Cardiac septum (tissue), 1 donor: ENCODE data around the gene PIK3R6. TPM values are rescaled to one million over a fixed set of nuclear protein-coding genes. Genes with fewer than 3 reads are reported as not detected.

Experiments
- DNase-seq: peaks from one replicate; pipeline ENCODE4 v3.0.0-alpha.2; 2020; ENCODE audit warnings: low spot score
- intact Hi-C: fragments of 100-400 bp; cut with DNase I; formaldehyde crosslinking; loops from one replicate; pipeline ENCODE4 v1.14.0; 2022
- long read RNA-seq: library from polyadenylated mRNA; unstranded; transcript quantifications from one replicate; pipeline ENCODE4 v2.0.0, GENCODE V29; 2021
- total RNA-seq: library from RNA; stranded (reverse); fragmentation: NEBNext Ultra II Directional; extraction: Animal tissue kit (Norgen Biotek cat#: 25700); gene quantifications from one replicate; pipeline ENCODE4 v1.2.1, GENCODE V29; 2021
- donor health status: DM: no; HTN: no; CAD: no.

PIK3R6 gene, protein sequence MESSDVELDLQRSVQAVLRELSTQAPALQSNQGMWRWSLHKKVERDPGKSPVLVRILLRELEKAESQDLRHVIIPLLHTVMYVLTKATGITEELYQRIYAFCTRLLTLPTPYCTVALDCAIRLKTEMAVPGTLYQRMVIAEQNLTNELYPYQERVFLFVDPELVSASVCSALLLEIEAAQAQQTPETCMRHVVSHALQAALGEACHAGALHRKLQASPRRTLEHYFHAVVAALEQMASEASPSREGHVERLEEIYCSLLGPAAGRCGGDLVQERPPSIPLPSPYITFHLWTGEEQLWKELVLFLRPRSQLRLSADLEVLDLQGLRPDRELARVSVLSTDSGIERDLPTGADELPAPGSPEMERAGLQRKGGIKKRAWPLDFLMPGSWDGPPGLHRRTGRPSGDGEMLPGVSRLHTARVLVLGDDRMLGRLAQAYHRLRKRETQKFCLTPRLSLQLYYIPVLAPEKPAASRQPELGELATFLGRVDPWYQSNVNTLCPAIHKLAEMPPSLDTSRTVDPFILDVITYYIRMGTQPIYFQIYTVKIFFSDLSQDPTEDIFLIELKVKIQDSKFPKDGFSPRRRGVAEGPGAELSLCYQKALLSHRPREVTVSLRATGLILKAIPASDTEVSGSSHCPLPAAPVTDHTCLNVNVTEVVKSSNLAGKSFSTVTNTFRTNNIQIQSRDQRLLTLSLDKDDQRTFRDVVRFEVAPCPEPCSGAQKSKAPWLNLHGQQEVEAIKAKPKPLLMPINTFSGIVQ
- 1.00 TPM for total RNA-seq
- long read RNA-seq, partial matches to known transcripts, result 0 of 2 reads
- long read RNA-seq, other reads (novel, unspliced or antisense), result 1 of 2 reads

DNA sequence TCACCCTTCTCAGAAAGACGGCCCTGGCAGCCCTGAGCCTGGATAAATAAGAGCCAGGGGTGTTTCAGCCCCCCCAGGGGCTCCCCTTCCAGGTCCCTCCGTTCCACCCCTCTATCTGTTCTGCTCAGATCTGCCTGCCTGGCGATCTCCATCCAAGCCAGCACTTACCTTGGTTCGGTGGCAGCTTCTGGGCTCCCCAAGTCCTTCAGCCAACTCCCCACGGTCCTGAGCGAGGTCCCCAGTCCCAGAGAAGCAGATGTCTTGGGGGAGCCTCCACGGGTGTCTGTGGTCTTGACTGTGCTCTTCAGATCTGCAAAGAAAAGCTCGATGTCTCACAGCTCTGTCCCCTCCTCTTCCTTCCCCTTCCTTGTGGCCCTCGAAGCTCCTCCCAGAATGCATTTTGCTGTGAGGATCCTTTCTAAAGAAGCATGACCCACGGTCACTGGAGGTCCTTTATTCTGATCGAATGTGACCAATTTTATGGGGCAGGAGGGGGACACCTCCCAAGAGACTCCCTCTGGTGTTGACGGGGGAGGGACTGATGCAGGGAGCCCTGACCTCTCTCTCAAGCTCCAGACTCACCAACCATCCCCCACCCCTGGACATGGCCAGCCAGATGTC lies at the start of gene PIK3R6:
TSS of gene PIK3R6 (minus strand) at position 314 of the 621 bp plus-strand sequence. CDS start 17,880 bp downstream, outside the sequence.
- DNase-seq, result peak; percentile 74
- intact Hi-C loops, result no loop called here

DNA sequence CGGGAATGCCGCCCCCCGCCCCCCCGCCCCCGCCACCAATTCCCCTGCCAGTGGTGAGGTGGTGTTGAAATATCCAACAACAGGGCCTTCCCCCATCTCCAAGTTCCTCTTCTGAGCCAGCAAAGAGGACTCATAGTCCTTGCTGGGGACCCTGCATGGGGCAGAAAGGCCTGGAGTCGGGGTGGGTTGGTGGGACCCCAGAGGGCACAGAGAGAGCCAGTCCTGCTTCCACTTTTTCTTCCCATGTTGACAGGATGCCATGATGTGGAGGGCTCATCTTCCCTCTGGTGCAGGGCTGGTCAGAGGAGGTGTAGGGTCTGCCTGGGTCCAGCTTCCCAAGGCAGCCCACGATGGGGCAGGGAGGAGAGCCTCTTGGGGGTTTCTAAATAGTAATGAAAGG lies 49.0 kb upstream of the PIK3R6 start:
- intact Hi-C loops, result no loop called here
- DNase-seq, result no peak

- DNase-seq, result no peak
- intact Hi-C loops, result no loop called here
Measured at GRCh38 chr17:8914554-8914953, 47.1 kb upstream of the PIK3R6 start.

DNA sequence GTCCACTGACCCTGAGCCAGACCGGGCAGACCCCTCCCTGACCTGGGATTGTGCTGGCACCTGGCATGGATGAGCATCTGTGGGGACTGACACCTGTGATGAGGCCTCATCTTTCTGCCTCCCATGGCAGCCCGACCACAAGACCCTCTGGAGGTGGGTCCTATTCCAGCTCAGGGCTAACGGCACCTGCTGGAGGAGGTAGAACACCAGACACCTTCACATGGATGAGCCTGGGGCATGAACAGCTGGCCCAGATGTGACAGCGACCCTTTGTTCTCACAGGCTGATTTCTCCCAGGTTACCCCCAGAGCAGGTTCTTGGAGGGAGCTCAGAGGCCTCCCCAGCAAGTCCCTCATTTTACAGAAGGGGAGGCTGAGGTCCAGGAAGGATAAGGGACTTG lies 46.4 kb upstream of the PIK3R6 start:
- DNase-seq, result no peak
- intact Hi-C loops, result no loop called here

- intact Hi-C loops, result no loop called here
- no peak for DNase-seq
Measured at GRCh38 chr17:8913091-8913490, 45.6 kb upstream of the PIK3R6 start.

DNA sequence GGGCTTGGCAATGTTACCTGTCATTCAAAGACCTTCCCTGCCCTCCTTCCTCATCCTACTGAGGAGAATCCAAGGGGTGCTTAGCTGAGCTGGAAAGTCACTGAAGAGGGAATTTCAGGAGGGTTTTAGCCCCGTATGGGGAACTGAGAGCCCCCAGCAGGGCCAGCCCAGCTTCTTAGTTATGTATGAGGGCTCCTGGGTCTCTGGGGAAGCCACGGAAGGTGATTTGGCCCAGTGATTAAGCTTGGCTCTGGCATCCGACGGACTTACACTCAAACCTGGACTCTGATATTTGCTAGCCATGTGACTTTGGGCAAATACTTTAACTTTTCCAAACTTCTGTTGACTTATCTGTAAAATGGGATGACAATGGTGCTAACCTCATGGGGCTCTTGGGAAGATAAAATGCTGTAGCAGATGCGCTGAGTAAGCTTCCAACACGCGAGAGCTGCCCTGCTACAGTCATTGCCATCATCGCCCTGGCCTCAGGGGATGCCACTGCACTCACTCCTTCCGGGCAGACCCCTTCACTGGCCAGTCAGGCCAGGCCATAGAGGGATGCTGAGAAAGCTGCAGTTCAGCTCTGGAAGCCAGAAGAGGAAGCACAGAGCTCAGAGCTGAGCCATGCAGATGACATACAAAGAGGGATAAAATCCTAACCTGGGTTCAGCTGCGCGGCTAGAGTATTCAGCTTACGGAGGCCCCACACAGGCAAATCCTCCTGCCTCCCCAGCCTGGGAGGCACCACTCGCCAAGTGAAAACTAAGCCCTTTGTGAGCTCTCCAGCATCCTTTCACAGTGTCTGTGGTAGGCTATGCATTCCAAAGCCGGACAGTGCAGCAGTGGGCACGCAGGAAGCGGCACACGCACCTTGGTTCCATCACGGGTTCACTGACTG lies 44.9 kb upstream of the PIK3R6 start:
- DNase-seq, result no peak
- intact Hi-C loops, result no loop called here

- no peak for DNase-seq
- intact Hi-C loops, result no loop called here
Measured at GRCh38 chr17:8910969-8911604, 43.6 kb upstream of the PIK3R6 start.

DNA sequence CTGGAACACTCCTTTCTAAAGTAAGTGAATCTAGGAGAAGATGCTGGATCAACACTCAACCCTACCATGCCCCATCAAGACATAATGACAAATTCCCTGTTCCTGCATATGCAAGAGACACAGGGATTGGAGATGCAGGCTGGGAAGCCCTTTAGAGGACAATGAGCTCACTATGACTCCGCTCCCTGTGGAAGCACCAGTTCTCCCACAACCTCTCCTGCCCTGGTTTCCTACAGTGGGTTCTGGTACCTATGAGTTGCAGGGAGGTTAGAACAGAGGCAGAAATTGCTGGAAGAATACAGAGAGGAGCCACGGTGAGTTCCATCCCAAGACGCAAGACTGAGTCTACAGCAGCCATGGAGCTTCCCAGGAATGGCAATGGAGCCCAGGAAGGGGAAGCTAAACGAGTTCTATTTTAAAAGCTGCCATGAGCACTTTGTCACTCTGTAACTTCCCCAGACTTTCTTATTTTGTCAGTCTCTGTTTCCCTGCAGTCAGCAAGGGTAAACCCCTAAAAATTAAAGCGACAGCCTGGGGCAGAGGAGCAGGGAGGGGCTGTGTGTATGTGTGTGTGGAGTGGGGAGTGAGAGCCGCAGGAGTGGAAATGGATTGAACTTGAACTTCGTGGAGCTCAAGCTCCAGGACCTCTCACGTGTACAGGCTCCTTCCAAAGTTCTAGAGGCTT lies 42.3 kb upstream of the PIK3R6 start:
- no peak for DNase-seq
- intact Hi-C loops, result no loop called here

DNA sequence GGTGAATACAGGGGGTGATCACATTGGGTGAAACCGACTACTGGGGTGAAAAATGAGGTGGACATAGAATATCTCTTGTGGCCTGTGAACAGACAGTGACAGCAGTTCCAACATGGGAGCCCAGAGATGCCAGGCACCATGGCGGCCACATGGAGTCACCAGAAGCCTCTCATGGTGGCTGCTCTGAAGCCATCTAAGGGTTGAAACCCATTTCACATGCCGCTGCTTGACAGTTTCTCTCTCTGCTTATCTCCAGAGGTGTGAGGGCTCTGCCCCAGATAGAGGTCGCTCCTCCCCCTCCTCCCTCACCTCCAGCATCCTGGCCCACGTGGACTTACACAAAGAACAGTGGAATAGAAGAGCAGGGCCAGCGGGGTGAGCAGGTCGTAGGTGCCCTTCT lies 37.9 kb upstream of the PIK3R6 start:
- intact Hi-C loops, result no loop called here
- DNase-seq, result peak; percentile 31

DNA sequence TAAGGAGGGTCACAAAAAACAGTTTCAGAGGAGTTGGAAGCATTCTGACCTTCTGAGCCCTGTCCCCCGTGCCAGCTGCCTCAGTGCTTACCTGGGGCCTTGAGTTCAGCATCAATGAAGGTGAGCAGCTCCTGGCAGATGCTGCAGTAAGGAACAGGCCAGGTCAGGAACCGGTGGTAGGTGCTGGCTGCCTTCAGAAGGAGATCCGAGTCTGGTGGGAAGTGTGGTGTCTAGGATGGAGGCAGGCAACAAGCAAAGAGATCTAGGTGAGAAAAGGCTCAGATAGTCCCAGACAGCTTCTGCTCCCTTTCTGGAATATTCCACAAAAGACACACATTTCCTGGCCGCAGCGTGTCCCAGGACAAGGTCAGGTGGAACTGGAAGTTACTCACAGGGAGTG lies 37.2 kb upstream of the PIK3R6 start:
- DNase-seq, result peak; percentile 65
- intact Hi-C loops, result no loop called here

- peak; percentile 41 for DNase-seq
- intact Hi-C loops, result no loop called here
Measured at GRCh38 chr17:8904201-8904600, 36.7 kb upstream of the PIK3R6 start.

- intact Hi-C loops, result no loop called here
- DNase-seq, result peak; percentile 63
Measured at GRCh38 chr17:8900626-8901585, 33.4 kb upstream of the PIK3R6 start.

GRCh38 chr17:8900207-8900606 lies 32.7 kb upstream of the PIK3R6 start:
- no peak for DNase-seq
- intact Hi-C loops, result no loop called here

GRCh38 chr17:8898636-8899035 lies 31.2 kb upstream of the PIK3R6 start:
- no peak for DNase-seq
- intact Hi-C loops, result loop anchor here (5.0 kb wide), 1 partner anchor 41 kb away; no protein-coding TSS in a partner anchor

DNA sequence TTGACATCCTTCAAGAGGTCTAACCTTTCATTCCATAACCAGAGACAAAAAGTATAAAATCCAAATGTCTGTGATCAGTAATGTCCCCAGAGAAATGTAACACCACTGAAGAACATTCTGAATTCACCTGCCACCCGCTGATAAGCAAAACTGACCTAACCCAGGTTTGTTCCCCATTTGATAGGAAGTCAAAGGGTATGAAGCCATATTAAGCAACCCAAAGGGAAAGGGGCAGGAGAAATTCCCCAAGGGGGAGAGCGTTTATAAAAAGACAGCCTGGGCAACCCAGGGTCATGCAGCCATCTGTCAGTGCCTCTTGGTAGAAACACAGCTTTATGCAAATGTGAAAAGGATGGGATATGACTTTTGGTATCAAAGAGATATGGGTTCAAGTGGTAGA lies 30.7 kb upstream of the PIK3R6 start:
- intact Hi-C loops, result loop anchor here (5.0 kb wide), 1 partner anchor 41 kb away; no protein-coding TSS in a partner anchor
- peak; percentile 31 for DNase-seq

DNA sequence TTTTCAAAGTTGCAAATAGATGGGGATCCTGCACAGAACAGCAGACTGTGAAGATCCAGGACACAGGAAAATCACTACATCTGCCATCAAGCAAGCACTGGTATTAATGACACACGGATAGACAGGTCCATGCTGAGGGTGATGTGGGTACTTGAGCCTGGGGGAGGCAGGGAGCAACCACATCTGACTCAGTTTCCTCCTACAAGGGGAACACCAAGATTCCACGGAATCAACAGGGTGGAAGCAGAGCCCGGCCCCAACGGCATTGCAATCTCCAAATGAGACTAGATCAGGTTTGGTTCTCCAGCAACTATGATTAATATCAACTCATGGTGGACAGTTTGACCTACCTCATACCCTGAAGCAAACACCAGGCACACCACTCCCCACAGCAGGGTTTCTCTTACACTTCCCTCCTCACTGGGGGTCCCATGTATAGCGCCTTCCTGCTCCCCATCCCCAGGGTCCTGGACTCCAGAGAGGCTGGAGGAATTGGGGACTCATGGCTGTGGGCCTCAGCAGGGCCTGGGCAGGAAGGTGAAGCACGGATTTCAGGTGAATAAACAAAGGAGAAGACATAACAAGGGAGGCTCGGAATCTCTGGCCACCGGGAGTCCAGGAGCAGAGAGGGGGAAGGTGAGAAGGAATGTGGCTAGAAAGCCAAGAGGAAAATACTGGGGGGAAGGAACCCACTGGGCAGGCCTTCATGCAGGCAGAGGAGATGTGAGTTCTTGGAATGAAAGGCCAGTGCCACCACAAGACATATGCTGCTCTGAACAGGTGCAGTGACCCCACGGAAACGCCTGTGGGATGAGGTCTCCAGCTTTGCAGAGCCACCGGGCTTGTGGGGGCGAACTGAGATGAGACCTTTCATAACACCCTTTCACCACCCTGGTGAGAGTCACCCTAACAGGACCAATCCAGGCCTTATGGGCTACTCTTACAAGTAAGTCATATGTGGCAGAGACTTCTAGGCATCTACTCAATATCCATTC lies 29.5 kb upstream of the PIK3R6 start:
- intact Hi-C loops, result loop anchor here (5.0 kb wide), 1 partner anchor 40 kb away; no protein-coding TSS in a partner anchor
- peak; percentile 62 for DNase-seq
